Neuronal stem cell (in vitro differentiated cells): ENCODE results near the gene DNAH1.

ENCODE experiments used
- DNase-seq: peaks from one replicate; pipeline ENCODE4 v3.0.0-alpha.2; 2013; ENCODE audit warnings: low spot score
- H2AFZ ChIP-seq: one replicate; pipeline ENCODE4 v1.6.1; 2013; ENCODE audit warnings: mild to moderate bottlenecking, low read length, inconsistent platforms
- H2AK5ac ChIP-seq: 2 replicates; pipeline ENCODE4 v1.6.1; 2013; ENCODE audit warnings: low read depth, mild to moderate bottlenecking, inconsistent platforms, low read length, moderate library complexity, mixed read lengths
- H2BK120ac ChIP-seq: 2 replicates; pipeline ENCODE4 v1.6.1; 2013; ENCODE audit warnings: low read depth, mild to moderate bottlenecking, inconsistent platforms, low read length, moderate library complexity, mixed read lengths
- H2BK12ac ChIP-seq: one replicate; pipeline ENCODE4 v1.6.1; 2013; ENCODE audit warnings: low read length, inconsistent platforms
- H2BK15ac ChIP-seq: 2 replicates; pipeline ENCODE4 v1.6.1; 2013; ENCODE audit warnings: mild to moderate bottlenecking, low read length, inconsistent platforms, mixed read lengths
- H2BK5ac ChIP-seq: one replicate; pipeline ENCODE4 v1.6.1; 2013; ENCODE audit warnings: inconsistent platforms, mild to moderate bottlenecking, low read length, moderate library complexity
- H3K14ac ChIP-seq: one replicate; pipeline ENCODE4 v1.6.1; 2013; ENCODE audit warnings: low read length, inconsistent platforms
- H3K18ac ChIP-seq: 2 replicates; pipeline ENCODE4 v1.6.1; 2013; ENCODE audit warnings: low read length, inconsistent platforms
- H3K23ac ChIP-seq: 2 replicates; pipeline ENCODE4 v1.6.1; 2013; ENCODE audit warnings: low read depth, mild to moderate bottlenecking, mixed read lengths, low read length, inconsistent platforms; ENCODE audit not compliant: poor library complexity
- H3K27ac ChIP-seq: replicated peaks from 3 replicates; pipeline ENCODE4 v1.5.1; 2013; ENCODE audit warnings: low read length, inconsistent platforms
- H3K27me3 ChIP-seq, 3 experiments: 2 replicates each; pipeline ENCODE4 v1.6.1; 2013; ENCODE audit warnings: low read length in 3 of 3, mild to moderate bottlenecking in 2 of 3, inconsistent platforms in 1 of 3, low read depth in 1 of 3, mixed read lengths in 1 of 3, moderate library complexity in 1 of 3; ENCODE audit not compliant: control insufficient read depth in 3 of 3, insufficient read depth in 3 of 3
- H3K36me3 ChIP-seq, 2 donors: replicated peaks in 1 of 2; 2 replicates each; pipeline ENCODE4 v1.6.1; 2013; ENCODE audit warnings: low read length in 2 of 2; ENCODE audit not compliant: control insufficient read depth in 2 of 2, insufficient read depth in 2 of 2
- H3K4ac ChIP-seq: 2 replicates; pipeline ENCODE4 v1.6.1; 2013; ENCODE audit warnings: inconsistent platforms, mild to moderate bottlenecking, low read length, moderate library complexity
- H3K4me1 ChIP-seq, 2 donors: 1 replicate in 1 of 2; 2 replicates in 1 of 2; pipeline ENCODE4 v1.6.1; 2013; ENCODE audit warnings: low read length in 2 of 2, low read depth in 1 of 2; ENCODE audit not compliant: control insufficient read depth in 2 of 2, insufficient read depth in 1 of 2
- H3K4me2 ChIP-seq: one replicate; pipeline ENCODE4 v1.6.1; 2013; ENCODE audit warnings: mild to moderate bottlenecking, low read length, inconsistent platforms; ENCODE audit not compliant: insufficient read depth, poor library complexity, severe bottlenecking
- H3K4me3 ChIP-seq, 2 donors: 2 replicates each; pipeline ENCODE4 v1.5.1; 2013; ENCODE audit warnings: low read length in 2 of 2, mild to moderate bottlenecking in 2 of 2, inconsistent platforms in 1 of 2, moderate library complexity in 1 of 2
- H3K79me1 ChIP-seq: one replicate; pipeline ENCODE4 v1.6.1; 2013; ENCODE audit warnings: low read depth, mild to moderate bottlenecking, inconsistent platforms, low read length, moderate library complexity
- H3K9ac ChIP-seq: one replicate; pipeline ENCODE4 v1.6.1; 2013; ENCODE audit warnings: mild to moderate bottlenecking, low read depth, low read length, inconsistent platforms; ENCODE audit not compliant: poor library complexity
- H3K9me3 ChIP-seq, 2 donors: replicated peaks in 1 of 2; 2 replicates each; pipeline versions ENCODE3 to v1.6.1; 2013; ENCODE audit warnings: low read length in 2 of 2, mild to moderate bottlenecking in 2 of 2, inconsistent platforms in 1 of 2, low read depth in 1 of 2, mixed read lengths in 1 of 2, moderate library complexity in 1 of 2; ENCODE audit not compliant: control insufficient read depth in 2 of 2, insufficient read depth in 1 of 2
- H4K8ac ChIP-seq: one replicate; pipeline ENCODE4 v1.6.1; 2013; ENCODE audit warnings: low read depth, mild to moderate bottlenecking, inconsistent platforms, low read length, moderate library complexity
- H4K91ac ChIP-seq: one replicate; pipeline ENCODE4 v1.6.1; 2013; ENCODE audit warnings: low read length, low read depth, mild to moderate bottlenecking, inconsistent platforms; ENCODE audit not compliant: poor library complexity
- WGBS, 2 donors: extraction: QIAGEN DNeasy Blood & Tissue Kit; methylation state at CpG; one replicate each; pipeline ENCODE4 v1.1.7; 2013; ENCODE audit warnings: missing lambda C conversion rate in 2 of 2, mixed read lengths in 1 of 2; ENCODE audit not compliant: insufficient read length in 2 of 2, insufficient replicate concordance in 1 of 2; ENCODE audit errors: extremely low coverage in 2 of 2; 5-methylcytosine and 5-hydroxymethylcytosine counted together

Gene DNAH1

GRCh38 chr3:52302426-52303145 lies 13.5 kb upstream of the DNAH1 start:
- H3K9ac ChIP-seq, result no peak overlapping the region
- no CpG with 5 or more reads among the region's 12 CpGs for WGBS, 2 donors
- H3K4me3 ChIP-seq, result no peak overlapping the region
- H3K4me2 ChIP-seq, result no peak overlapping the region
- H3K9me3 ChIP-seq, result no peaks in the 10 kb centered on the region
- H3K36me3 ChIP-seq, result no peaks in the 10 kb centered on the region
- H3K4me1 ChIP-seq, result peaks cover 39 to 49% of the 10 kb centered on the region in 2 donors
- DNase-seq, result no peak
- no peak overlapping the region for H3K4ac ChIP-seq
- no peak overlapping the region for H2AK5ac ChIP-seq
- H3K27me3 ChIP-seq, result no peaks in the 10 kb centered on the region
- H3K79me1 ChIP-seq, result no peaks in the 10 kb centered on the region
- H2BK15ac ChIP-seq, result peak overlapping the region; percentile 12
- peak overlapping the region; percentile 44 for H3K18ac ChIP-seq
- H2AFZ ChIP-seq, result no peak overlapping the region
- H3K14ac ChIP-seq, result no peak overlapping the region
- no peak overlapping the region for H3K27ac ChIP-seq
- H2BK12ac ChIP-seq, result peak overlapping the region; percentile 4
- no peak overlapping the region for H2BK120ac ChIP-seq
- H4K91ac ChIP-seq, result no peak overlapping the region
- no peak overlapping the region for H3K23ac ChIP-seq
- no peak overlapping the region for H2BK5ac ChIP-seq
- no peak overlapping the region for H4K8ac ChIP-seq

DNA sequence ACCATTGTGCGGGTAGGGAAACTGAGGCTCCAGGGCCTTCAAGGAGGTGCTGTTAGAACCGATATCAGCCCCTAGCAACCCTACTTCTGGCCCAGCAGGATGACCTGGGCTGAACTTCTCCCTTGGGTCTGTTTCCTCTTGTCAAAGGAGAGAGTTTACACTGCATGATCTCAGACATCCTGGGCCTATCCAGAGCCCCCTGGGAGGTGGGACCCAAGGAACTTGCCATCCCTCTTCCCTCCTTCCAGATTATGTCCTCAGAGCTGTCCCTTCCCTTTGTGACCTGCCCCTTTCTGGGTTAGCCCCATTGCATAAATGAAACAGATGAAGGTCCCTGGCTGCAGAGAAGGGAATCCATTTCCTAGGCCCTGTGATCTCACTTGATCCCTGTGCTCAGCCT lies 12.3 kb upstream of the DNAH1 start:
- peak overlapping the region; percentile 36 for H2BK12ac ChIP-seq
- H4K91ac ChIP-seq, result no peak overlapping the region
- no peaks in the 10 kb centered on the region for H3K27me3 ChIP-seq
- no peaks in the 10 kb centered on the region for H3K9me3 ChIP-seq
- H3K27ac ChIP-seq, result no peak overlapping the region
- no peak overlapping the region for H3K4ac ChIP-seq
- H3K9ac ChIP-seq, result no peak overlapping the region
- H3K18ac ChIP-seq, result peak overlapping the region; percentile 5
- H3K14ac ChIP-seq, result no peak overlapping the region
- no CpG with 5 or more reads among the region's 2 CpGs for WGBS, 2 donors
- peak overlapping the region; percentile 55 for H2BK15ac ChIP-seq
- no peak overlapping the region for H3K4me2 ChIP-seq
- H3K4me3 ChIP-seq, result no peak overlapping the region
- no peak overlapping the region for H2BK120ac ChIP-seq
- no peak overlapping the region for H3K23ac ChIP-seq
- H4K8ac ChIP-seq, result no peak overlapping the region
- H3K4me1 ChIP-seq, result peaks cover 34 to 50% of the 10 kb centered on the region in 2 donors
- no peak overlapping the region for H2AFZ ChIP-seq
- H2AK5ac ChIP-seq, result peak overlapping the region; percentile 59
- H3K79me1 ChIP-seq, result no peaks in the 10 kb centered on the region
- no peak overlapping the region for H2BK5ac ChIP-seq
- DNase-seq, result no peak
- H3K36me3 ChIP-seq, result no peaks in the 10 kb centered on the region

DNA sequence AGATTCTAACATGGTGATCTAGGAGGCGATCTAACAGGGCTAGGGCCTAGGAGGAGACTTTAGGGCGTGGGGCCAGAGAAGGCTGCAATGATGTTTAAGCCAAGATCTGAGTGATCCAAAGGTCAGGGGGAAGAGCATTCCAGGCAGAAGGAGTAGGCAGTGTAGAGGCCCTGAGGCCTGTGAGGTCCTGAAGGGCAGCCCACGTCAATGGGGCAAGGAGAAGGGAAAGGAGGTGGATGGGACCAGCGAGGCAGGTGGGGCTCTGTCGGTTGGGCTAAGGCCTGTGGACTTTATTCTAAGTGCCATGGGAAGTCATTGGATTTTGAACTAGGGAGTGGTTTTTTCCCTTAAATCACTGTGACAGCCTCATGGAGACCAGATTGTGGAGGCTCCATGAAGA lies 10.2 kb upstream of the DNAH1 start:
- no peak overlapping the region for H2BK120ac ChIP-seq
- peak overlapping the region; percentile 53 for H3K9ac ChIP-seq
- no peak overlapping the region for H3K18ac ChIP-seq
- WGBS, 2 donors, result no CpG with 5 or more reads among the region's 5 CpGs
- H3K9me3 ChIP-seq, result no peaks in the 10 kb centered on the region
- no peak overlapping the region for H4K8ac ChIP-seq
- no peaks in the 10 kb centered on the region for H3K36me3 ChIP-seq
- no peak overlapping the region for H3K4me3 ChIP-seq
- no peak overlapping the region for H3K4me2 ChIP-seq
- H2BK12ac ChIP-seq, result no peak overlapping the region
- H2AK5ac ChIP-seq, result peak overlapping the region; percentile 88
- H2BK15ac ChIP-seq, result no peak overlapping the region
- H2AFZ ChIP-seq, result no peak overlapping the region
- H3K14ac ChIP-seq, result no peak overlapping the region
- no peaks in the 10 kb centered on the region for H3K27me3 ChIP-seq
- H4K91ac ChIP-seq, result no peak overlapping the region
- H2BK5ac ChIP-seq, result no peak overlapping the region
- H3K27ac ChIP-seq, result no peak overlapping the region
- no peak for DNase-seq
- no peak overlapping the region for H3K4ac ChIP-seq
- peaks cover 31 to 40% of the 10 kb centered on the region in 2 donors for H3K4me1 ChIP-seq
- H3K23ac ChIP-seq, result no peak overlapping the region
- H3K79me1 ChIP-seq, result no peaks in the 10 kb centered on the region

GRCh38 chr3:52306978-52307377 lies 9.1 kb upstream of the DNAH1 start:
- Histone ChIP-seq H2BK15ac (peak overlapping the region; percentile 8), H3K9me3 (no peaks in the 10 kb centered on the region), H2AK5ac (peak overlapping the region; percentile 57), H3K4me2 (no peak overlapping the region), H3K23ac (no peak overlapping the region), H4K91ac (no peak overlapping the region), H3K4me1 (peaks cover 38 to 45% of the 10 kb centered on the region in 2 donors), H4K8ac (no peak overlapping the region), H2BK12ac (no peak overlapping the region), H2BK120ac (no peak overlapping the region), H3K9ac (no peak overlapping the region), H3K14ac (no peak overlapping the region), H3K4me3 (no peak overlapping the region), H3K27ac (no peak overlapping the region), H3K79me1 (no peaks in the 10 kb centered on the region), H3K36me3 (no peaks in the 10 kb centered on the region), H3K27me3 (no peaks in the 10 kb centered on the region), H2AFZ (no peak overlapping the region), H3K18ac (peak overlapping the region; percentile 53), H2BK5ac (no peak overlapping the region), H3K4ac (no peak overlapping the region)
- DNase-seq, result no peak
- no CpG with 5 or more reads among the region's 4 CpGs for WGBS, 2 donors
